GM12873 (cell line): ENCODE measurements around the gene HDAC4.

Experiments used
- TF ChIP-seq, protein P1 (sequence below): IDR thresholded peaks from 2 replicates; pipeline ENCODE4 v1.5.1; 2012; ENCODE audit warnings: low read depth, mild to moderate bottlenecking, moderate library complexity, low read length, control low read depth; ENCODE audit not compliant: insufficient read depth; ENCODE audit errors: missing control alignments

HDAC4 gene

DNA sequence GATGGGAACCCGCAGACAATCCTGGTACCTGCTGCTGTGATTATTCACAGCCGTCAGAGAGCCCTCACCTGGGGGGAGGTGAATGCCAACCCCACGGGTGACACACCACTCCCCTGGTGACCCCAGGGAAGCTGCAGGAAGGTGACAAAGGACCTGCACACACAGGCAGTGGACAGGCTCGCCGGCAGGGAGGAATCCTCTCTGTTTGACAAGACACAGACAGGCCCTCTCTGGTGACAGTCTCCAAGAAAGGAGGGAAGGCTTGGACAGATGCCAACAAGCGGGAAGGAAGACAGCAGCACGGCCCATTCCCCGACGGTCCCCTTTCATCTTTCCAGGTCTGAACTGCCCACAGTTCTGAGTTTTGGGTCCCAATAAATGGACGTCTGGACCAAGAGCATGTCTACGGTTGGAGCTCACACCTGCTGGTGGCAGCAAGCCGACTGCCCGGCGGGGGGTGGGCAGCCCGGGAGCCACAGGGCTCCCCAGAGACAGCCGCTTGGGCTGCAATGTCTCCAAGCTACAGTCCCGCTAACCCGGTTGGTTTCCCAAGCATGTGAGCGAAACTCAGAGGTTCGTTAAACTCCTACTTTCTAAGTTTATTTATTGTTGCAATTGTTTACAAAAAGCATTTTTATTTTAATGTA is 31.8 kb downstream of the HDAC4 start:
- TF ChIP-seq, protein P1, sequence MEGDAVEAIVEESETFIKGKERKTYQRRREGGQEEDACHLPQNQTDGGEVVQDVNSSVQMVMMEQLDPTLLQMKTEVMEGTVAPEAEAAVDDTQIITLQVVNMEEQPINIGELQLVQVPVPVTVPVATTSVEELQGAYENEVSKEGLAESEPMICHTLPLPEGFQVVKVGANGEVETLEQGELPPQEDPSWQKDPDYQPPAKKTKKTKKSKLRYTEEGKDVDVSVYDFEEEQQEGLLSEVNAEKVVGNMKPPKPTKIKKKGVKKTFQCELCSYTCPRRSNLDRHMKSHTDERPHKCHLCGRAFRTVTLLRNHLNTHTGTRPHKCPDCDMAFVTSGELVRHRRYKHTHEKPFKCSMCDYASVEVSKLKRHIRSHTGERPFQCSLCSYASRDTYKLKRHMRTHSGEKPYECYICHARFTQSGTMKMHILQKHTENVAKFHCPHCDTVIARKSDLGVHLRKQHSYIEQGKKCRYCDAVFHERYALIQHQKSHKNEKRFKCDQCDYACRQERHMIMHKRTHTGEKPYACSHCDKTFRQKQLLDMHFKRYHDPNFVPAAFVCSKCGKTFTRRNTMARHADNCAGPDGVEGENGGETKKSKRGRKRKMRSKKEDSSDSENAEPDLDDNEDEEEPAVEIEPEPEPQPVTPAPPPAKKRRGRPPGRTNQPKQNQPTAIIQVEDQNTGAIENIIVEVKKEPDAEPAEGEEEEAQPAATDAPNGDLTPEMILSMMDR: no peak

DNA sequence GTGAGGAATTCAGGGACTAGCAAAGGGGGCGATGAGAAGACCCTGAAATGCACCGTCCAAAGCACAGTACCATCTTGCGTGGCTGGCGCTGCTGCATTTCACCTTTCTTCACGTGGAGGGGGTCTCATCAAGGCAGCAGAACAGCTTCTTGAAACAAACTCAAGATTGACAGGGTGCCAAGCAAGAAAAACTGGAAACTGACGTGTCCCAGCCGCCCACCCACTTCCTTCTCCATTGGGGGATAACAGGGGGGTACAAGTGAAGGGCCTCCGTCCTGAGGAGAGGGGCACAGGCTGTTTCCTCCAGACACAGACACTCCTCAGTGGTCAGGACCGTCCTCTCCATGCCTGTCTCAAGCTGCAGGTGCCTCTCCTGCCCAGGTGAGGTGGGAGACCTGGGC is 32.5 kb downstream of the HDAC4 start:
- TF ChIP-seq, protein P1: no peak

DNA sequence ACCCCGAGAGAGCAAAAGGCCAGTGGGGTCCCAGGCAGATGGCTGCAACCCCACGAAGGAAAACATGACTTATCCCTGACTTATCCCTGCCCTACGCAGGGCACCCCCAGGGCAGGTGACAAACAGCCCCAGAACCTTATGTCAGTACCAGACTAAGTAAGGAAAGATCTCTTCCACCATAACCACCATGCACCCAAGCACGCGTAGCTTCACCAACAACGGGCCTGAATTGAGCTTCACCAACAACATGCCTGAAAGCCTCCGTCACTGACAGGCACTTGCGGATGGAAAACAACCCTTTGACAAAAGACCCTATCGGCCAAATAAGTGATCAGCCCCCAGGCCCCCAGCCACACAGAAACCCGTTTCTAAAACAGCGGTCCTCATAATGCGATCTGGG is 34.1 kb downstream of the HDAC4 start:
- TF ChIP-seq, protein P1: no peak

DNA sequence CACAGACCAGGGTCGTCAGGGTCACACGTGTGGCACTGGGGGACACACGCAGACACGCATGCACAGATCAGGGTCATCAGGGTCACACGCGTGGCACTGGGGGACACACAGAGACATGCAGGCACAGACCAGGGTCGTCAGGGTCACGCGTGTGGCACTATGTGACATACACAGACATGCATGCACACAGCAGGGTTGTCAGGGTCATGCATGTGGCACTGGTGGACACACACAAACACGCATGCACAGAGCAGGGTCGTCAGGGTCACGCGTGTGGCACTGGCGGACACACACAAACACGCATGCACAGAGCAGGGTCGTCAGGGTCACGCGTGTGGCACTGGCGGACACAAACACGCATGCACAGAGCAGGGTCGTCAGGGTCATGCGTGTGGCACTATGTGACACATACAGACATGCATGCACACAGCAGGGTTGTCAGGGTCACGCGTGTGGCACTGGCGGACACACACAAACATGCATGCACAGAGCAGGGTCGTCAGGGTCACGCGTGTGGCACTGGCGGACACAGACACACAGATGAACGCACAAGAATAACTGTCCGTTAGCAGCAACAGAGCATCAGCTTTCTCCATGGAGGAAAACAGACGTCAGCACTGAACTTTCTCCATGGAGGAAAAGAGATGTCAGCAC is 34.9 kb downstream of the HDAC4 start:
- TF ChIP-seq, protein P1: no peak

DNA sequence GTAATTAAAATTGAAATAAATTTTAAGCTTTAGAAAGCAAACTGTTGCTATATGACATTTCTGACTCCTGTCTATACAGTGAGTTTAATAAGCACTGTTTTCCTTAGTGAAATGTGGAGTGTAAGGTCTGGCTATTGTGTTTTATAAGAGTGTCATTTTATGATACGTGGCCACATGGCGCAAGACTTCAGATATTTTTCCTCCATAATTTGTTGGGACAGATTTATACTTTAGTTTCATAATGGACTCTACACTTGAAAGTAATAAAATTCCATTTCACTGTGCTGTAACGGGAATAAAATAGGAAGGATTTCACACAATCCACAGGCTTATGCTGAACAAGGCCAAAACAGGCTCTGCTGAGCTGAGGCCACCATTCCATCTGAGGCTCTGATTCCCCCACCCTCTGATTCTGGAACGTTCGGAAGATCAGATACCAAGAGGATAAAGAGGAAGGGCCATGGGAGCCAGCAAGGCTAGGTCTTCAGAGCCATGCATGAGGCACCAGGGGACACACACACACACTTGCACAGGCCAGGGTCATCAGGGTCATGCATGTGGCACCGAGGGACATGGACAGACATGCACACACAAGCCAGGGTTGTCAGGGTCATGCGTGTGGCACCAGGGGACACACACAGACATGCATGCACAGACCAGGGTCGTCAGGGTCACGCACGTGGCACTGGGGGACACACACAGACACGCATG is 35.6 kb downstream of the HDAC4 start:
- TF ChIP-seq, protein P1: no peak

DNA sequence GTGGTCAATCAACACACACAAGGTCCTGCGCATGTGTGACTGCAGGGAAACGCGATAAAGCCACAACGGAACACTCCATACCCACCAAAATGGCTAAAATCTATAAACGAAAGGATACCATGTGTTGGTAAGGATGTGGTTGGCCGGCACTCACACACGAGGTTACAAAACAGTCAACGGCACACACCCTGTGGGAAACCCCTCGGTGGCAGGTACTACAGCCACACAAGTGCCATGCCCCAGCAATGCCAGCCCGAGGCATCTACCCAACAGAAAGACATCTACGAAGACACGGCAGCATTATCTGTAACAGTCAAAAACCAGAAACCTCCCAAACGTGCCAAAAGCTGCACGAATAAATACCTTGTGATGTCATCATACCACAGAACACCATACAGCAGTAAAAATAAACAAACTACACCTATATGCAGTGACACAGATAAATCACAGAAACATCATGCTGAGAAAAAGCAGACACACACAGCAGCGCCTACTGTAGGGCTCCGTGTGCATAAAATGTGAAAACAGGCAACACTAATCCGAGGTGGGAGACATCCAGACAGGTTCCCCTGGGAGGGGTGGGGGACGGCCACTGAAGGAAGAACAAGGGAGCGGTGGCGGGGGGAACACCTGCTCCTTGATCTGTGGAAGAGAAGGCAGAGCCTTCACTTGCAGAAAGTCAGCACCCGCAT is 36.7 kb downstream of the HDAC4 start:
- TF ChIP-seq, protein P1: no peak

DNA sequence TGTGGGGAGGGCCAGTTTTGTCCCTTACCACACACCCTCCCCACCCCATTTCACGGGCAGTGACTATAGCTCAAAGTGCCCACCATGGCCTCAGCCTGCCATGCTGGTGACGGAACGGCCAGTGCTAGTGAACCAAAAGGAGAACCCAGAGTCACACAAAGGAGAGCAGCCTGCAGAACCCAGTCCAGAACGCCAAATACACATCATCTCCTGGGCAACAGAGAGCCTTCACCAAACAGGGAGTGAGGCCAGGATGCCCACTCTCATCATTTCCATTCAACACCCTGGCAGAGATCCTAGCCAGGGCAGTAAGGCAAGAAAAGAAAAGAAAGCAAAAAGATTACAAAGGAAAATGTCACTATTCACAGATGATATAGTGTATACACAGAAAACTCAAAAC is 38.3 kb downstream of the HDAC4 start:
- TF ChIP-seq, protein P1: no peak
